BJ (cell line): Measurements from ENCODE around the gene P4HTM. TPM values are rescaled to one million over a fixed set of nuclear protein-coding genes. Genes with fewer than 3 reads are reported as not detected.

ENCODE experiments used
- CTCF ChIA-PET: fragments of 350-600 bp; formaldehyde crosslinking; extraction: SDS; loops from one replicate; lab custom pipeline; 2021; ENCODE audit warnings: antibody characterized with exemption, inconsistent platforms; lab: Yijun Ruan, JAX
- POLR2A ChIA-PET: fragments of 300-600 bp; sonication (Branson Sonifier 250); formaldehyde crosslinking; extraction: SDS; loops from one replicate; lab custom pipeline; 2021; ENCODE audit warnings: antibody characterized with exemption; lab: Charles Lee
- DNase-seq: peaks from one replicate; pipeline ENCODE4 v3.0.0-alpha.2; 2011; ENCODE audit warnings: low read depth
- H3K27me3 ChIP-seq: 2 replicates; pipeline ENCODE4 v1.6.0; 2011; ENCODE audit warnings: low read length; ENCODE audit not compliant: control insufficient read depth, insufficient read depth
- H3K36me3 ChIP-seq: 2 replicates; pipeline ENCODE4 v1.5.1; 2011; ENCODE audit warnings: low read length; ENCODE audit not compliant: control insufficient read depth, insufficient read depth
- H3K4me3 ChIP-seq: 2 replicates; pipeline ENCODE4 v1.5.1; 2011; ENCODE audit warnings: low read depth, mild to moderate bottlenecking, control low read depth, low read length
- polyA plus RNA-seq: library from polyadenylated mRNA; depleted of rRNA; stranded (reverse); fragments of >200 nt; gene quantifications from 2 replicates; pipeline ENCODE4 v1.2.3, GENCODE V29; 2011
- TF ChIP-seq, protein P1 (sequence below): IDR thresholded peaks from 2 replicates; pipeline ENCODE4 v1.5.1; 2011; ENCODE audit warnings: low read depth, mild to moderate bottlenecking, control low read depth, inconsistent platforms, low read length, moderate library complexity; ENCODE audit not compliant: insufficient read depth

Gene P4HTM
- polyA plus RNA-seq, 1 experiment, result 38.4 TPM

DNA sequence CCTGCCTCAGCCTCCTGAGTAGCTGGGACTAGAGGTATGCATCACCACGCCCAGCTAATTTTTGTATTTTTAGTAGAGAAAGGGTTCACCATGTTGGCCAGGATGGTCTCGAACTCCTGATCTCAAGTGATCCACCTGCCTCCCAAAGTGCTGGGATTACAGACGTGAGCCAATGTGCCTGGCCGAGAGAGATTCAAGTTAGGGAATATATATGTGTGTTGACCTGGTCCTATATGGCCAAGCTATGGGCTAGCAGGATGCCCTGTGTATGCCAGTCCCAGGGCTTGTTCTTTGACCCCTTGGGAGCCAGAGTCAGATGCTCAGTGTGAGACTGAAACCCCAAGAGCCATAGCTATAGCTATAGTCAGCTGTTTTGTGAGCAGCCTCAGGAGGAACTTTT lies 33.7 kb downstream of the P4HTM start:
- TF ChIP-seq, protein P1, sequence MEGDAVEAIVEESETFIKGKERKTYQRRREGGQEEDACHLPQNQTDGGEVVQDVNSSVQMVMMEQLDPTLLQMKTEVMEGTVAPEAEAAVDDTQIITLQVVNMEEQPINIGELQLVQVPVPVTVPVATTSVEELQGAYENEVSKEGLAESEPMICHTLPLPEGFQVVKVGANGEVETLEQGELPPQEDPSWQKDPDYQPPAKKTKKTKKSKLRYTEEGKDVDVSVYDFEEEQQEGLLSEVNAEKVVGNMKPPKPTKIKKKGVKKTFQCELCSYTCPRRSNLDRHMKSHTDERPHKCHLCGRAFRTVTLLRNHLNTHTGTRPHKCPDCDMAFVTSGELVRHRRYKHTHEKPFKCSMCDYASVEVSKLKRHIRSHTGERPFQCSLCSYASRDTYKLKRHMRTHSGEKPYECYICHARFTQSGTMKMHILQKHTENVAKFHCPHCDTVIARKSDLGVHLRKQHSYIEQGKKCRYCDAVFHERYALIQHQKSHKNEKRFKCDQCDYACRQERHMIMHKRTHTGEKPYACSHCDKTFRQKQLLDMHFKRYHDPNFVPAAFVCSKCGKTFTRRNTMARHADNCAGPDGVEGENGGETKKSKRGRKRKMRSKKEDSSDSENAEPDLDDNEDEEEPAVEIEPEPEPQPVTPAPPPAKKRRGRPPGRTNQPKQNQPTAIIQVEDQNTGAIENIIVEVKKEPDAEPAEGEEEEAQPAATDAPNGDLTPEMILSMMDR, result no peak
- ChIA-PET CTCF (interaction anchor here (1.1 to 6.6 kb wide), 4 partner anchors 16 to 71 kb away, joined by 3 to 60 read pairs (median 17); partner anchors contain the start of genes P4HTM and WDR6), POLR2A (no interaction called here)
- Histone ChIP-seq H3K36me3 (peaks cover 32% of the 10 kb centered on the region), H3K27me3 (no peaks in the 10 kb centered on the region), H3K4me3 (no peak overlapping the region)
- DNase-seq, result no peak

DNA sequence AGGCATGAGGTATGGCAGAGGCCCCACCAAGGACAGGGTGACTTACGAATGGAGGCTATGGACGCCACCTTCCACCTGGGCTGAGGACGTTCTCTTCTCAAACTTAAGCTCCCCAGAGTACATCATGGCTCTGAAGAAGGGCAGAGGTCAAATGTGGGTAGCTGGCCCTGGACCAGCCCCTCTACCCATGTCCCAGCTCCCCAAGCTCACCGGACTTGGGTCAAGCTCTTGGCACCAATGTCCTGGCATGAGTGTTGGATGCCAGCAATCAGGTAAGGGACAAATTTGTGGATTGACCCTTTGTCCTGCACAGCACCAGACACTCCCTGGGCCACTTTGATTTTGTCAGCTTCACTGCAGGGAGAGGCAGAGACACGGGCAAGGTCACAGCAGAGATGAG lies 34.4 kb downstream of the P4HTM start:
- DNase-seq, result no peak
- CTCF ChIA-PET, result interaction anchor here (0.7 to 1.3 kb wide), 3 partner anchors 17 to 70 kb away, joined by 3 to 4 read pairs (median 4); partner anchors contain the start of gene WDR6
- no peak overlapping the region for H3K4me3 ChIP-seq
- TF ChIP-seq, protein P1, result no peak
- no peaks in the 10 kb centered on the region for H3K27me3 ChIP-seq
- peaks cover 32% of the 10 kb centered on the region for H3K36me3 ChIP-seq
- POLR2A ChIA-PET, result no interaction called here

DNA sequence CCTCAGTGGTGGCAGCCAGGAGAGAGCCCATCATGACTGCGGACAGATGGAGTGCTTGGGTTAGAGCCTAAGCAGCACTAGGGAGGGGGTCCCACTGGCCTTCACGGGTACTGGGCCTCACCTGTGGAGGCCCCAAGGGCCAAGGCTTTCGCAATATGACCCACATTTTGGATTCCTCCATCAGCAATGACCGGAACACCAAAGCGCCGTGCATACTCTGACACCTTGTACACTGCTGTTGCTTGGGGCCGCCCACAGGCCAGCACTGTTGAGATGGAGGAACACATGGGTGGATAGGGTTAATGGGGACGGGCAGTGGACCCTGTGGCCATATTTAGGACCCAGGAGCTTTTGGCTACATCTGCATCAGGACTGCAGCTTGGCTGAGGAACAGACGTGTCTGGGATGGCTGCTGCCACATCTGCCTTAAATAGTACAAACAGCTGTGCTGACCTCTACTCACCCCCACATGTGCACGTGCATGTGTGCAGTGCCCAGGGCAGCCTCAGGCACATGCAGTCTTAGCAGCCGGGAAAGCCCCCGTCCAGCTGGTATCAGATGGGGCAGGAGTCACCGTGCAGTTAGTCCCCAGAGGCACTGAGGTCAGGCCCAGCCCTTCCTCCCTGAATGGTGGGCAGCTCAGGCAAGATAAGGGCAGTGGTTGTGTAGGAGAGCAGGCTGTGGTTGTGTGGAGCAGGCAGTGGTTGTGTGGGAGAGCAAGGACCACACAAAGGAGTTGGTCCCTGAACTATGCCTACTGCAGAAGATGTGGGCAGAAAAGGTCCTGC lies 35.2 kb downstream of the P4HTM start:
- DNase-seq, result no peak
- Histone ChIP-seq H3K27me3 (no peaks in the 10 kb centered on the region), H3K36me3 (peaks cover 34% of the 10 kb centered on the region), H3K4me3 (no peak overlapping the region)
- ChIA-PET POLR2A (interaction anchor here (0.6 kb wide), 1 partner anchor 156 kb away, joined by 6 read pairs; no protein-coding TSS in a partner anchor), CTCF (interaction anchor here (0.7 to 1.3 kb wide), 3 partner anchors 18 to 70 kb away, joined by 3 to 4 read pairs (median 4); partner anchors contain the start of gene WDR6)
- TF ChIP-seq, protein P1, result no peak

DNA sequence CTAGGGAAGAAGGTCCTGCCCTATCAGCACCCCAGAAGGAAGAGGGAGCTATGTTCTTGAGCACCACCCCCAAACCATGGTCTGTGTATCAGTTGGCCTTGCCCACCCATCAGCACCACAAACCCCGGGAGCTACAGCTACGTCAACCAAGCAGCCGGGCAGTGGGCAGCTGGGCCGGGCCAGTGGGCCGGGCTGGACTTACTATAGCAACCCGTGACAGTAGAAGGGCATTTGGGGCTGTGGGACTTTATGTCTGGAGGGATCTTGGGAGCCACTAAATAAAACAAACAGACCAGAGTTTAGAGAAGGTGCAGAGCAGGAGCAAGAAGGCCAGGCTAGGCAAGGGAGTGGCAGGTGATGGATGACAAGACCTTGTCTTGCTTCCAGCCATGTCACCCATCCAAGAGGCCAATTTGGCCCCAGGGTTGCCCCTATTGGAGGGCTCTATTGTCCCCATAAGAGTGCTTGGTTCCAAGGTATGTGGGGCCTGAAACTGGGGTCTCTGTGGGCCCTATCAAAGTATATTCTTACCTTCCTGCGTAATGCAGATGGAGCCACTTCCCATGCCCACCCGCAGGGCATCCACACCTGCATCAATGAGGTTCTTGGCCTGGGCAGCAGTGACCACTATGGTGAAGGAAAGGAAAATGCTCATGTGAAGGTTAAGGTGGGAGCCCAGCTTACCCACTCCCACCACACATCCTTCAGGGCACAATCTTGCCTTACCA lies 35.9 kb downstream of the P4HTM start:
- no peak for DNase-seq
- Histone ChIP-seq H3K4me3 (no peak overlapping the region), H3K36me3 (peaks cover 38% of the 10 kb centered on the region), H3K27me3 (no peaks in the 10 kb centered on the region)
- CTCF ChIA-PET, result no interaction called here
- POLR2A ChIA-PET, result interaction anchor here (0.6 kb wide), 1 partner anchor 155 kb away, joined by 6 read pairs; no protein-coding TSS in a partner anchor
- TF ChIP-seq, protein P1, result no peak

DNA sequence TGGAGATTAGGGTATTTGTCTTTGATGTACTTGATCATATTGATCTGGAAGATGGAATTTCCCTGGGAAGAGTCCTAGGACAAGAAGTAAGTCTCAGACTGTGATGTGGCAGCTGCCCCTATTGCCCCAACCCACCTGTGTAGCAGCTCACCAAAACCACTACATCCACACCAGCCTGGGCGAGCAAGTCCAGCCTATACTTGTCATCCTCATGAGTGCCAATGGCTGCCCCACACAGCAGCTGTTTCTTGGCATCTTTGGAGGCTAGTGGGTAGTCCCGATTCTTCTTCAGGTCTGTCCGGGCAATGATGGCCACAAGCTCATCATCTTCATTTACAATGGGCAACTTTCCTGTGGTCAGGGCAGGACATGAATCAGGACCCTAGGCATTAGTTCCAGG lies 36.5 kb downstream of the P4HTM start:
- no peak for DNase-seq
- TF ChIP-seq, protein P1, result no peak
- no peak overlapping the region for H3K4me3 ChIP-seq
- H3K27me3 ChIP-seq, result no peaks in the 10 kb centered on the region
- POLR2A ChIA-PET, result interaction anchor here (0.5 kb wide), 1 partner anchor 466 kb away, joined by 9 read pairs; no protein-coding TSS in a partner anchor
- H3K36me3 ChIP-seq, result peaks cover 38% of the 10 kb centered on the region
- CTCF ChIA-PET, result no interaction called here
